HUES6 (cell line): ENCODE data around the gene SMAD5.

Experiments
- H3K27ac ChIP-seq: 2 replicates; pipeline ENCODE4 v1.7.0; 2013; ENCODE audit warnings: low read depth, mild to moderate bottlenecking, low read length, inconsistent platforms
- H3K27me3 ChIP-seq: 2 replicates; pipeline ENCODE4 v1.6.1; 2013; ENCODE audit warnings: low read length; ENCODE audit not compliant: control insufficient read depth, insufficient read depth
- H3K36me3 ChIP-seq: 2 replicates; pipeline ENCODE4 v1.6.1; 2013; ENCODE audit warnings: low read length; ENCODE audit not compliant: control insufficient read depth, insufficient read depth
- H3K4me1 ChIP-seq: 2 replicates; pipeline ENCODE4 v1.6.1; 2013; ENCODE audit warnings: low read length; ENCODE audit not compliant: control insufficient read depth, insufficient read depth
- H3K4me3 ChIP-seq: 2 replicates; pipeline ENCODE4 v1.5.1; 2013; ENCODE audit warnings: low read depth, low read length
- H3K9ac ChIP-seq: one replicate; pipeline ENCODE4 v1.6.1; 2013; ENCODE audit warnings: mild to moderate bottlenecking, low read length
- H3K9me3 ChIP-seq: 2 replicates; pipeline ENCODE4 v1.6.1; 2013; ENCODE audit warnings: low read depth, low read length; ENCODE audit not compliant: control insufficient read depth, insufficient read depth

SMAD5 gene

DNA sequence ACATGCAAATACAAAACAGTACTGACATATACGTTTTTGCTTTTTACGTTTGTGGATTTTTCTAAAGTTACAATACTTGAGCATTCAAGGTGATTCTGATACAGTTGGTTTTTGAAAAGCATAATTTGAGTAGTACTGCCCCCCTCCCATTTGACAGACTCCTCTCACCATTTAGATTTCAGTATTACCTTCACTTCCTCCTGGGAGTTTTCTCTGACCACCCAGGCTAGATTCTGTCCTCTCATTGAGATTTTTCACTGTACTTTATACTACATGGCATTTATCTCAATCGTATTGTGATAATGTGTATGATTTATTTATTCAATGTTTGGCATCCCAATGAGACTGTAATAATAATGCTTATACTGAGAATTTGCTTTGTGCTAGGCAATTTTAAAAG is 32.8 kb upstream of the SMAD5 start:
- no peaks in the 10 kb centered on the region for H3K36me3 ChIP-seq
- peaks cover 10% of the 10 kb centered on the region for H3K4me1 ChIP-seq
- no peak overlapping the region for H3K4me3 ChIP-seq
- H3K9me3 ChIP-seq, result no peaks in the 10 kb centered on the region
- no peak overlapping the region for H3K27ac ChIP-seq
- H3K27me3 ChIP-seq, result no peaks in the 10 kb centered on the region
- no peak overlapping the region for H3K9ac ChIP-seq

DNA sequence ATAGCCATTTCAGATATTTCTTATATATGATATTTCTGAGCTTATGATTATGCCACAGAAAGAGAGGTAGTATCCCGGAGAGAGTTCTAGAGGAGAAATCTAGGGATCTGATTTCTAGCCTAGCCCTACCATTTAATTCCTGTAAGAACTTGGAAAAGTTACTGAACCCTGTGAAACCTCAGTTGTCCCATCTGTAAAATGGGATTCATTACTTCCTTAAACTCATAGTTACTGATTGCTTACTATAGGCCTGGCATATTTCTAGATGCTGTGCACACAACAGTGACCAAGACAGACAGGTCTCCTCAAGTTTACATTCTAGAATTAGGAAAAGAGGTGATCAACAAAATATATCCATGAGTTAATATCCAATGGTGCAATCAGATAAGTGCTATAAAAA is 30.8 kb upstream of the SMAD5 start:
- Histone ChIP-seq H3K27ac (no peak overlapping the region), H3K4me1 (peaks cover 10% of the 10 kb centered on the region), H3K4me3 (no peak overlapping the region), H3K36me3 (no peaks in the 10 kb centered on the region), H3K9me3 (no peaks in the 10 kb centered on the region), H3K9ac (no peak overlapping the region), H3K27me3 (no peaks in the 10 kb centered on the region)

DNA sequence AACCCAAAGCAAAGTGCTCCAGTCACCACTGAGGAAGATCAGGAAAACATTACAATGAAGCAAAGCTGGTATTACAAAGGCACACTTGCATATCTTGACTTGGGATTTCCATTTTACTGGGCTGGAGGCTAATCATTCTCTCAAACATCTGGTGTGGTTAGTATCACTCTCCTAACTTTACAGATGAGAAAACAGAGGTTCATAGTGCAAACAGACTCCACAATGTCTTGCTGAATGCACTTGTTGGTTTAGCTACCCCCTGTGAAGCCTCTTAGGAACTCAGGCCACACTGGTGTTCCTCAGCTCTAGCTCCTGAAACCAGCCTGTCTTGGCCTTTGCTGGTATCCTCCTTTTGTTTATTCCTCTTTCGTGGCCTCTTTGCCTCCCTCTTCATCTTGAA is 29.5 kb upstream of the SMAD5 start:
- Histone ChIP-seq H3K9me3 (no peaks in the 10 kb centered on the region), H3K27me3 (no peaks in the 10 kb centered on the region), H3K36me3 (no peaks in the 10 kb centered on the region), H3K4me1 (peaks cover 6% of the 10 kb centered on the region), H3K4me3 (no peak overlapping the region), H3K27ac (no peak overlapping the region), H3K9ac (no peak overlapping the region)

DNA sequence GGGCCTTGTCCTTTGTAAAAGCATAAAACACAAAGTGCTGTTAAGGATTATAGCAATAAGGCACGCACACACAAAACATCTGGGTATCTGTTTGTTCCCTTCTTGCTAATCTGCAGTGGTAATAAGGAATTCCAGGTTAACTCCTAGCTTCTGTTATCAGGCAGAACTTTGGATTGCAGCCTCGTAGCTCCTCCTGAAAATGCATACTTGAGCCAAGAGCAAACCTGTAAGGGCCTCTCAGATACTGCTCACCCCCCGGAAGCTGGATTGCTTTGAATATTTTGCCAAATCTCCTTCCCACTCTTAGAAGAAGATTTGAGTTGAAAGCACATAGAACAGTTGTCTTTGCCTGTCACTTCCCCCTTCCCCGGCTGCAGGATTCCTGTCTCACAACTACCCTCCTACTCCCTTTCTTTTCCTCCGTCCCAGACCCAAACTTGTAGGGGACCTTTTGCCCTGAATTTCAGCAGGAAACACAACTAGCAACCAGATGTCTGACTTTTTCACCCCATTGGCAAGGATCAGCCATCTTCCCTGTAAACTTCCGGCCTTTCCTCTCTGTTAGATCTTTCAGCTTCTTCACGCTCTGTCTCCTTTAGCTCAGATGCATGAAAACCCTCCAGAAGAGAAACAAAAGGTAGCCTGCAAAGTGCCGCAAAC is 28.2 kb upstream of the SMAD5 start:
- Histone ChIP-seq H3K9ac (no peak overlapping the region), H3K9me3 (no peaks in the 10 kb centered on the region), H3K4me1 (peaks cover 6% of the 10 kb centered on the region), H3K4me3 (no peak overlapping the region), H3K27ac (no peak overlapping the region), H3K27me3 (no peaks in the 10 kb centered on the region), H3K36me3 (no peaks in the 10 kb centered on the region)

DNA sequence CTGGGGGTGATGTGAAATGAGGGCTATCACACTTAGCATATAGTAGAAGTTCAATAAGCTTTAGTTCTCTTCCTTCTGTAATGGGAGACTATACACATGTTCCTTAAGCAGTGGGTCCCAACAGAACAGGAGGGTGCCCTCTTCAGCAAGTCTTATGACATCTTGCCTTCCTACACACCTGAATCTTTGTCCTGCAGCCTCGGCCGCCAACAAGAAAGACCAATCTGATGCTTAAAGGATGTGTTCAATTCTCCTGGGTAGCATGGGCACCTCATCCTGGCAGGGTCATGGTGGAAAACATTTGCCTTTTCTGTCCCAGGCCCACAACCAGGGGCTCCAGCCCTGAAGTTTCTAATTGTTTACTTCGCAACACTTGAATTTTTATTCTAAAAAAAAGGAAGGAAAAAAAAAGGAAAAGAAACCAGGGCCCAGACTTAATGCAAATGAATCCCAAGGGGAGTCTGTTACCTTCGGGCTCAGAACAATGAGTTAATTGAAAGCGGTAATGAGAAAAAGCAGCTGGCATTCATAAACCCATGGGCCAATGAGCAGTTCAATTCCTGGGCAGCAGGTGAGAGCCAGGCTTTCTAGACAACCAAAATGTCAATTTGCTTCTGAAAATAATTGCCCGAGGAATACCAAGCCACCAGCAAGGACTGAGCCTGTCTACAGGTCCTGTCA is 26.2 kb upstream of the SMAD5 start:
- Histone ChIP-seq H3K36me3 (no peaks in the 10 kb centered on the region), H3K4me3 (no peak overlapping the region), H3K9me3 (no peaks in the 10 kb centered on the region), H3K4me1 (peaks cover 6% of the 10 kb centered on the region), H3K9ac (no peak overlapping the region), H3K27me3 (no peaks in the 10 kb centered on the region), H3K27ac (no peak overlapping the region)

DNA sequence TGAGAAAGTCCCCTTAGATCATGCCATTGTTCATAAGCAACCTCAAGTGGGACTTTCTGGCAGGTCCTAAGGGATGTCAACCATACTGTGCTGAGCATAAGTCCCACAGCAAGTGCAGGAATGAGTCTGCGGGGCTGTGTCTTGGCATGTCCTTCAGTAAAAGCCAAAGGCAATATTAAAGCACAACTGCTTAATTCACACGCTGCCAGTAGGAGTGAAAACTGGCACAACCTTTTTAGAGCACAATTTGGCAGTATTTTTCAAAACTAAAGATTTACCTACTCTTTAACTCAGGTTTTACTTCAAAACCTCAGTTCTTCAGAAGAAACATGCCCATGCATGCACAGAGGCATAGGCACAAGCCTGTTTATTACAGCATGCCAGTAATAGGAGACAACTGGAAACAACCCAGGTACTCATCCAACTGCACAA is 24.4 kb upstream of the SMAD5 start:
- no peak overlapping the region for H3K4me3 ChIP-seq
- no peaks in the 10 kb centered on the region for H3K9me3 ChIP-seq
- peaks cover 6% of the 10 kb centered on the region for H3K4me1 ChIP-seq
- no peak overlapping the region for H3K27ac ChIP-seq
- no peaks in the 10 kb centered on the region for H3K27me3 ChIP-seq
- no peak overlapping the region for H3K9ac ChIP-seq
- H3K36me3 ChIP-seq, result no peaks in the 10 kb centered on the region

DNA sequence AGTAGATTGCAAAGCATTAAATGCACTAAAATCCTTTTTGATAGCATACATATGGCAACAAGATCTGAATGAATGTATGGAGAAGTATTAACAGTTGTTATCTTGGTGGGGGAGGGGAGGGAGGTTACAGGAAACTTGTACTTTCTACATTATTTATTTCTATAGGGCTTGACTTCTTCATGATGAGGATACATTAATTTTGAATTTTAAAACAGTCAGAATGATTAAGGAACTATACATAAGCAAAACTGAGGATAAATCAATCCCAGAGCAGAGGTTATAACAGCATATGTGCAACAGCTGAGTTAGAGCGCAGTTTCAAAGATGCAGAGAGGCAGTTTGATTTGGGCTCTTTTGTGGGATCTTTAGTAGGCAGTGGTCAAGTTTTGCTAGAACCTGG is 23.9 kb upstream of the SMAD5 start:
- Histone ChIP-seq H3K27ac (no peak overlapping the region), H3K4me1 (peaks cover 6% of the 10 kb centered on the region), H3K9me3 (no peaks in the 10 kb centered on the region), H3K36me3 (no peaks in the 10 kb centered on the region), H3K9ac (no peak overlapping the region), H3K27me3 (no peaks in the 10 kb centered on the region), H3K4me3 (no peak overlapping the region)

DNA sequence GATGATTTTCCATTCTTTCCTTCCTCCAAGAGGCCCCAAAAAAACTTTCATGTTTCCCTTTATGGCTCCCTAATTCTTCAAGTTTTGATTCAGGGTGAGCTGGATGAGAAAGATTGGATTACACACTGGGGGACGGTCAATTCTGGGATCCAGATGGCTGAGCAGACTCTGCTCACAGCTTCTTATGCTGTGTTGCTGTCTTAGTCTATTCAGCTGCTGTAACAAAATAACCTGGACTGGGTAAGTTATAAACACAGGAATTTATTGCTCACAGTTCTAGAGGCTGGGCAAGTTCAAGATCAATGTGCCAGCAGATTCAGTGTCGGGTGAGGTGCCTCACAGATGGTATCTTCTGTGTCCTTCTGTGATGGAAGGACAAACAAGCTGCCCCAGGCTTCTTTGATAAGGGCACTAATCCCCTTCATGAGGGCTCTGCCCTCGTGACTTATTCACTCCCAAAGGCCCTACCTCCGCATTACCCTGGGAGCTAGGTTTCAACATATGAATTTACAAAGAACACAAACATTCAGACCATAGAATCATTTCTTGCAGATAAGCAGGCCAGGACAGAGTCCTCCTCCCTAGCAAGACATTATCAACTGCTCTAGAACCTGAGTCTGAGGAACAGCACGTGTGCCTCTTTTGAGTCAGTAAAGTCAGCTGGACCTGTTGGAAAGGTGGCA is 23.1 kb upstream of the SMAD5 start:
- no peaks in the 10 kb centered on the region for H3K27me3 ChIP-seq
- no peak overlapping the region for H3K9ac ChIP-seq
- H3K4me1 ChIP-seq, result peaks cover 3% of the 10 kb centered on the region
- no peaks in the 10 kb centered on the region for H3K36me3 ChIP-seq
- H3K9me3 ChIP-seq, result no peaks in the 10 kb centered on the region
- H3K4me3 ChIP-seq, result no peak overlapping the region
- no peak overlapping the region for H3K27ac ChIP-seq

DNA sequence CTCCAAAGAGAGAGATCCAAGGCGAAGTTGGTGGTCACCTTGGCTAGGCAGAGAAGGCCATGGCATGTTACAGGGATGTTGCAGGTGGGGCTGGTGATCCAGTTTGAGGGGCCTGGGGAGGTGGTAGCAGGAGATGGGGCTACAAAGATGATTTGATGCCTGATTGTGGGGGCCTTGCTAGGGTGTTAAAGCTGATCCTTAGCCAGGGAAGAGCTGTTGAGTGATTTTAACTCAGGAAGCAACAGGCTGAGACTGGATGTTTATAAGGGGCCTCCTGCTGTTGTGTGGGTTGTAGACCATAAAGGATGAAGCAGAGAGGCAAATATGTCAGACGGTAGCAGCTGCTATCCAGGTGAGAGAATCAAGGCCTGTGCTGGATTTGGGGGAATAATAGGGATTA is 19.0 kb upstream of the SMAD5 start:
- Histone ChIP-seq H3K27me3 (no peaks in the 10 kb centered on the region), H3K27ac (no peak overlapping the region), H3K36me3 (no peaks in the 10 kb centered on the region), H3K9me3 (no peaks in the 10 kb centered on the region), H3K9ac (no peak overlapping the region), H3K4me1 (no peaks in the 10 kb centered on the region), H3K4me3 (no peak overlapping the region)

DNA sequence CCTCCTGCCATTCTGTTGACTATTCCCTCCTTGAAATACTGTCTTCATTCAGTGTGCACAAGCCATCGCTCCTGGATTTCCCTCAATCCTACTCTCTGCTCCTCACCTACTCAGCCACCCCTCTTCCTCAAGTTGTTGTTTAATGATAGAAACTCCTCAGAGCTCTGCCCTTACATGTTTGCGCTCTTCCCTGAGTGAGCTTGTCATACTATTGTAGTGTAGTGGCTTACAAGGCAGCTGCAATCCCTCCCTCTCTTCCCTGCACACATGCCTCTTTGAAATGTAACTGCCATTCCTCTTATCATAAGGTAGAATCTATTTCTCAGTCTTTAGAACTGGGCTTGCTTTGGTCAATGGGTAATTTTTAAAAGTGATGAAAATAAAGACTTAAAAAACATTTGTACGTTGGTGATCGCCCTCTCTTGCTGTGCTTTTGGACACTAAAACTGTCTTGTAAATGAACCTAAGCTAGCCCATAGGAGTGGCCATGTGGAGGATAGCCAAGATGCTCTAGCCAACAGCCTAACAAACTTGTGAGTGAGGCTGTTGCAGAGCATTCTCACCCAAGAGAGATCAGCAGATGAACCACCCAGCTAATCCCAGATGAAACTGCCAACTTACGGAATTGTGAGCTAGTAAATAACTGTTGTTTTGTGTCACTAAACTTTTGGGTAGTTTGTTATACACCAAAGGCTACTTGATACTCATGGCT is 18.1 kb upstream of the SMAD5 start:
- no peaks in the 10 kb centered on the region for H3K27me3 ChIP-seq
- H3K36me3 ChIP-seq, result no peaks in the 10 kb centered on the region
- H3K4me1 ChIP-seq, result no peaks in the 10 kb centered on the region
- H3K4me3 ChIP-seq, result no peak overlapping the region
- no peak overlapping the region for H3K9ac ChIP-seq
- H3K27ac ChIP-seq, result no peak overlapping the region
- H3K9me3 ChIP-seq, result no peaks in the 10 kb centered on the region
